ENCODE data around the gene POLR2B. TPM values are rescaled to one million over a fixed set of nuclear protein-coding genes. Genes with fewer than 3 reads are reported as not detected.

POLR2B gene
- polyA plus RNA-seq, 1 experiment: 44.6 TPM

GRCh38 chr4:56999751-57000150 lies 21.1 kb downstream of the POLR2B start:
- ChIA-PET POLR2A (no interaction called here), CTCF (interaction anchor here (0.8 to 1.1 kb wide), 2 partner anchors 21 to 91 kb away, joined by 3 read pairs; partner anchors contain the start of gene POLR2B)
- DNase-seq (ENCODE audit: low read depth): no peak
- H3K36me3 ChIP-seq (ENCODE audit: control insufficient read depth, insufficient read depth, low read length): peaks cover 17% of the 10 kb centered on the region
- no peak overlapping the region for H3K4me3 ChIP-seq (ENCODE audit: low read depth, low read length)
- no peaks in the 10 kb centered on the region for H3K27me3 ChIP-seq (ENCODE audit: control insufficient read depth, insufficient read depth, low read length)
- TF ChIP-seq CTCF (IDR thresholded peaks at IDR 0.05; ENCODE audit: insufficient read depth, low read depth, low read length): no peak

GRCh38 chr4:57013543-57014120 lies 34.9 kb downstream of the POLR2B start:
- no peak overlapping the region for H3K4me3 ChIP-seq (ENCODE audit: low read depth, low read length)
- H3K27me3 ChIP-seq (ENCODE audit: control insufficient read depth, insufficient read depth, low read length): no peaks in the 10 kb centered on the region
- no peak for DNase-seq (ENCODE audit: low read depth)
- no peak for TF ChIP-seq CTCF (IDR thresholded peaks at IDR 0.05; ENCODE audit: insufficient read depth, low read depth, low read length)
- POLR2A ChIA-PET: no interaction called here
- CTCF ChIA-PET: no interaction called here
- peaks cover 17% of the 10 kb centered on the region for H3K36me3 ChIP-seq (ENCODE audit: control insufficient read depth, insufficient read depth, low read length)

GRCh38 chr4:57018980-57019379 lies 40.3 kb downstream of the POLR2B start:
- Histone ChIP-seq H3K36me3 (ENCODE audit: control insufficient read depth, insufficient read depth, low read length) (peaks cover 10% of the 10 kb centered on the region), H3K4me3 (ENCODE audit: low read depth, low read length) (no peak overlapping the region), H3K27me3 (ENCODE audit: control insufficient read depth, insufficient read depth, low read length) (no peaks in the 10 kb centered on the region)
- ChIA-PET CTCF (interaction anchor here (1.5 kb wide), 1 partner anchor 144 kb away, joined by 4 read pairs; no protein-coding TSS in a partner anchor), POLR2A (no interaction called here)
- TF ChIP-seq CTCF (IDR thresholded peaks at IDR 0.05; ENCODE audit: insufficient read depth, low read depth, low read length): no peak
- no peak for DNase-seq (ENCODE audit: low read depth)

GRCh38 chr4:57020467-57021101 lies 41.9 kb downstream of the POLR2B start:
- TF ChIP-seq CTCF (IDR thresholded peaks at IDR 0.05; ENCODE audit: insufficient read depth, low read depth, low read length): no peak

GRCh38 chr4:57023104-57023503 lies 44.4 kb downstream of the POLR2B start:
- ChIA-PET CTCF (interaction anchor here (0.6 to 2.8 kb wide), 3 partner anchors 78 to 141 kb away, joined by 3 to 9 read pairs (median 3); no protein-coding TSS in a partner anchor), POLR2A (no interaction called here)
- DNase-seq (ENCODE audit: low read depth): peak; percentile 57
- no peak for TF ChIP-seq CTCF (IDR thresholded peaks at IDR 0.05; ENCODE audit: insufficient read depth, low read depth, low read length)
- no peaks in the 10 kb centered on the region for H3K27me3 ChIP-seq (ENCODE audit: control insufficient read depth, insufficient read depth, low read length)
- peaks cover 8% of the 10 kb centered on the region for H3K36me3 ChIP-seq (ENCODE audit: control insufficient read depth, insufficient read depth, low read length)
- H3K4me3 ChIP-seq (ENCODE audit: low read depth, low read length): no peak overlapping the region

More at GRCh38 chr4:57020467-57021101, 41.9 kb downstream of the POLR2B start:
- CTCF ChIA-PET: no interaction called here
- no peak overlapping the region for H3K4me3 ChIP-seq (ENCODE audit: low read depth, low read length)
- H3K36me3 ChIP-seq (ENCODE audit: control insufficient read depth, insufficient read depth, low read length): peaks cover 11% of the 10 kb centered on the region
- DNase-seq (ENCODE audit: low read depth): peak; percentile 21
- no peaks in the 10 kb centered on the region for H3K27me3 ChIP-seq (ENCODE audit: control insufficient read depth, insufficient read depth, low read length)
- POLR2A ChIA-PET: interaction anchor here (0.8 kb wide), 1 partner anchor 112 kb away, joined by 5 read pairs; no protein-coding TSS in a partner anchor

All from BJ (cell line).